A549 treated with GW870086 at 1 μM for 4 hours (cell line): ENCODE data around the gene DEAF1. TPM values are rescaled to one million over a fixed set of nuclear protein-coding genes. Genes with fewer than 3 reads are reported as not detected.

ENCODE experiments used
- total RNA-seq: library from RNA; stranded (reverse); fragments of 200-300 nt; extraction: Qiagen RNA extraction; gene quantifications from 5 replicates; pipeline ENCODE4 v1.2.3, GENCODE V29; 2022; ENCODE audit warnings: low read depth

The DEAF1 gene
- total RNA-seq, result 26.1 to 38.9 TPM (median 32.1 TPM) in 5 replicates

GRCh38 chr11:694563-695287, at the start of gene DEAF1:
Gene DEAF1, minus strand, starts transcription at chr11:695222. Its CDS starts 175 bp downstream, at chr11:695047.

DNA sequence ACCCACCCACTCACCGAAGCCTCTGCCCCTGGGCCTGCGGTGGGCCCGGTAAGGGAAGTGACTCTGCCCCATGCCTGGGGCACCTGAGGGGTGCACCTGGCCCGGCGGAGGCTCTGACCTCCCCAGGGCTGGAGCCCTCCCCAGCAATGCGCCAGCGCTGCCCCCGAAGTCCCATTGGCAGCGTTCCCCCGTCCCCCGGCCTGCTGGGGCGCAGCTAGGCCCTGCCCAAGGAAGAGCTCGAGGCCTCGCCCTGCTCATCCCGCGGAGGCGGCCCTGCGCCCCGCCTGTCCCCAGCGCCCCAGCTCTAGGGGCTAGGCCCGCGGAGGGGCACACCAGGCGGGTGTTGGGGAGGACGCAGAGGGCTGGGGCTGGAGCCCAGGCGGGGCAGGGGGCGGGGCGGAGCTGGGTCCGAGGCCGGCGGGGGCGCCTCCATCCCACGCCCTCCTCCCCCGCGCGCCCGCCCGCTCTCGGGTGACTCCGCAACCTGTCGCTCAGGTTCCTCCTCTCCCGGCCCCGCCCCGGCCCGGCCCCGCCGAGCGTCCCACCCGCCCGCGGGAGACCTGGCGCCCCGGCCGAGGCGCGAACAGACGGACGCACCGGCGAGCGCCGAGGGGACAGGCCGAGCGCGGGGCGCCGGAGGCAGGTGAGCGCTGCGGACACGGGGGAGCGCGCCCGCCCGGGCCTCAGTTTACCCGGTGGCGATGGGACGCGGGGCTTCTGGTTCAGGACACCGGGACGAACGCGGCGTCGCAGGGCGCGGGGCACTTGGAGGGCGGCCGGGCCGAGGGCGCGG, 10.8 kb upstream of the DEAF1 start, which contains the start of gene EPS8L2:
Gene EPS8L2 (plus strand): TSS at position 586 of the 793 bp plus-strand sequence. CDS start 3,177 bp downstream, outside the sequence.

GRCh38 chr11:695538-696248, 671 bp upstream of the DEAF1 start, which contains the start of gene TMEM80:
Gene TMEM80, plus strand, starts transcription at chr11:695816. Its CDS starts 12 bp downstream, at chr11:695828.

DNA sequence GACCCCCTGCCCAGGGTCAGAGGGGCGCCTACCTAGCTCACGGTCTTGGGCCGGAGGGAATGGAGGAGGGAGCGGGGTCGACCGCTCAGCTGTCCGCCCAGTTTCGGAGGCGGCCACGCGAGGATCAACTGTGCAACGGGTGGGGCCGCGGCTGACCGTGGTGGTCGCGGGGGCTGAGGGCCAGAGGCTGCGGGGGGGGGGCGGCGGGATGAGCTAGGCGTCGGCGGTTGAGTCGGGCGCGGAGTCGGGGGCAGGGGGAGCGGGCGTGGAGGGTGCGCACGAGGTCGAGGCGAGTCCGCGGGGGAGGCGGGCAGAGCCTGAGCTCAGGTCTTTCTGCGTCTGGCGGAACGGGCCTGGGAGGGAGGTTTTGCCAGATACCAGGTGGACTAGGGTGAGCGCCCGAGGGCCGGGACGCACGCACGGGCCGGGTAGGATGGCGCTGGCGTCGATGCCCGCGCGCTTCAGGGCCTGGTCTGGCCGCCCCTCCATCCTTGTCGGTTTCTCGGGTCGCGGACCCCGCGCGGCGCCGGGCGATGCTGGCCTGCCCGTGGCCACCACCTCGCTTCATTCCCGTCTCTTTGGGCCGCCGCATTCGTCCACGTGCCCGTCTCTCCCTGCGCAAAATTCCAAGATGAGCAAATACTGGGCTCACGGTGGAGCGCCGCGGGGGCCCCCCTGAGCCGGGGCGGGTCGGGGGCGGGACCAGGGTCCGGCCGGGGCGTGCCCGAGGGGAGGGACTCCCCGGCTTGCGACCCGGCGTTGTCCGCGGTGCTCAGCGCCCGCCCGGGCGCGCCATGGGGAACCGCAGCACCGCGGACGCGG, 58.3 kb downstream of the DEAF1 start, which contains the start of gene DRD4:
Gene DRD4 (plus strand): TSS at position 759 of the 822 bp plus-strand sequence. CDS start 36 bp downstream, at position 795.

DNA sequence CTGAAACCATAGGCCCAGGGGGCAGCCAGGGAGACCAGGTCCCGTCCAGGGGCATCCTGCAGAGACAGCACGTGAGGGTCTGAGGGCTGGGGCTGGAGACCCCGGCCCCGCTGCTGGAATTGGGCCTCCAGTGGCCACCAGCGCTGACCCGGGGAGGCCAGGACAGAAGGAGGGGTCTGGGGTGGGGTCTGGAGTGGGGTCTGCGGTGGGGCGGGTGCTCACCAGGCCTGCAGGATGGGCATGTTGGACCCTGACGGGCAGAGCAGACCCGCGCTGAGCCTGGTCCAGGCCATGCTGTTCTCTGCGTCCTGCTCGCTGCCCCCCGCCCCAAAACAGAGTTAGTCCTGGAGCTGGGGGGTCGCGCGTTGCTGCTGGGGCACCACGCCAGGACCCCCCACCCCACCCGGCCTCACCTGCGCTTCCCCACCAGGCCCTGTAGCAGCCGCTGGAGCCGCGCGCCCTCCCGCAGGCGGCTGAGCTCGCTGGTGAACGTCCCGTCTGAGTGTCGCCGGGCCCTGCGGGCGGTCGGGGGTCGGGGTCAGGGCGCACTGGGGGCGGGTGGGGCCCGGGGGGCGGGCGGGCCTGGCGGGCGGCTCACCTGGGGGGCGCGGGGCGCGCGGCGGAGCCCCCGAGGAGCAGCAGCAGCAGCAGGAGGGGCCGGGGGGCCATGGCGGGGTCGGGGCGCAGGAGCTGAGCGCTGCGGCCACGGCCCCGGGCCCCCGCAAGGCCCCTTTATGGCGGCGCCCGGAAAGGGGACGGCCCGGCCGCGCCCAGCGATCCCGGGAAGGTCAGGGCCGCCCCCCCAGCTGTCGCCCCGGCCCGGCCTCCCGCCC, 68.3 kb downstream of the DEAF1 start, which contains the start of gene SCT:
Gene SCT (minus strand): TSS at position 707 of the 833 bp plus-strand sequence. CDS start 38 bp downstream, at position 669.

DNA sequence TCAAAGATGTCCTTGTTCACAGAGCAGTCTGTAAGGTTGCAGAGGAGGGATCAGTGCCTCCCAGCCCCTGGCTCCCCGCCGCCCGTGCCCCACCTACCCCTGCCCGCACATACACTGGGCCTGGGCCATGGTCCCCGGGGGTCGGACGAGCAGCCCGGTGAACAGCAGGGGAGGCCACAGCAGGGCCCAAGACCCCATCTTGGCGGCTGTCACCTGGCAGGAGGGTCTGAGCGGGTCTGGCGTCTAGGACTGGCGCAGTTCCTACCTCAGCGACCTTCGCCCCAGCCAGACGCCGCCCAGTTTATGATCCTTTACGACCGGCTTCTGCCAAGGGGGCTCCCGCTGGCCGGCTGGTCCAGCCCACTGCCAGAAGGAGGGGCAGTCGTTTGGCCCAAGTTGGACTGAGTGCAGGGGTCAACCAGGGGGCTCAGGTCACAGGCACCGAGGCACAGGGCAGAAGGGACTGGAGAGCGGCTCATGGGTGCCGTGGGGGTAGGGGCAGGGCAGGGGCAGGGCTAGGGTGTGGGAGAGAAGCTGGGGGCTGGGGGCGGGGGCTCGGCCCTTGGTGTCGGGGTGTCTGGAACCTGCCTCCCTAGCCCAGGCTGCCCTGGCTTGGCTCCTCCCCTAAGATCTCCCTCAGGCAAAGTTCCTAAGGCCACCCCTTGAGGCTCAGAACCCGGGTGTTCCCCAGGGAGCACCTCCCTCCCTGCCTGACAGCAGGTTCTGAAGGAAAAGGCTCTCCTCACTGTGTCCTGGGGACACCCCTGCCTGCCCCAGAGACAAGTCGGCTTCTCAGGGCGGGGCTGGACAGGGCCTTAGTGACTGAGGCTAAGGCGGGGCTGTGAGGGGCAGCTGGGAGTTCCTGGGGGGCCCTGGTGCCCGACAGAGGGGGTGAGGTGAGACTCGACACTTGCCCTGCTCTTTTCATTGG, 70.1 kb downstream of the DEAF1 start, which contains the start of gene CDHR5:
Gene CDHR5 (minus strand): TSS at position 251 of the 931 bp plus-strand sequence. CDS start 53 bp downstream, at position 198.

DNA sequence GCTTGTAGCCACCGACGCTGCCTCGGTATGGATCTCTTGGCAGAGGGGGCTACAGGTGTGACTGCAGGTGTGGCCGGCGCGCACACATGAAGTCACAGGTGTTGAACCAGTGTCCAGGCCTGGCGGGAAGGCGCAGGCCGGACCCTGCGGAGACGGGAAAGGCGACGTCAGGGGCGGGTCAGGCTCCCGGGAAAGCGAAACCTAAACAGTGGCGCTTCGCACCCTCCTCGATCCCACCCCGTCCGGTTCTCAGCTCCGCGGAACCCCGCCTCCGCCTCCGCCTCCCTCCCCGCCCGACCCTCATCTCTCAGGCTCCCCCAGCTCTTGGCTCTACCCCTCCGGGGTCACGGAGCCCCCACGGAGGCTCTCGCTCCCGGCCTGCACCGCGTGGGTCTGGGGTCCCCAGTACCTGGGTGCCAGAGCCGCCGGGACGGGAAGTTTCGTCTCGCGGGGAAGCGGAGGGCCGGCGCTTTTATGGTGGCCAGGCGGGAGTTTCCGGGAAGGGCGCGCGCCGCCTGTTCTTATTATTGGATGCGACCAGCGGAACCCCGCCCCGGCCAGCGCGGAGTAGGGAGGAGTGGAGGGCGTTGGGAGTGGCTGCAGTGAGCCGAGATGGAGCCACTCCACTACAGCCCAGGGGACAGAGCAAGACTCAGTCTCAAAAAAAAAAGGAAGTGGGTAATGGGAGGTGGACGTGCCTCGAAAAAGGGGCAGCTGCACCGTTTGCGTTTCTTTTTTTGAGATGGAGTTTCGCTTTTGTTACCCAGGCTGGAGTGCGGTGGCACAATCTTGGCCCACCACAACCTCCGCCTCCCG, 79.3 kb downstream of the DEAF1 start, which contains the start of gene IRF7:
Gene IRF7 (minus strand): TSS at position 447 of the 816 bp plus-strand sequence. CDS start 586 bp downstream, outside the sequence.

Other genes with a start within 250 kb of the DEAF1 start
- gene PTDSS2, start 244.9 kb downstream of the DEAF1 start, total RNA-seq, result 33.8 to 46.7 TPM (median 44.8 TPM) in 5 replicates
- gene RNH1, start 188.0 kb downstream of the DEAF1 start, total RNA-seq, result 134 to 192 TPM (median 169 TPM) in 5 replicates
- gene HRAS, start 159.6 kb downstream of the DEAF1 start, total RNA-seq, result 108 to 168 TPM (median 150 TPM) in 5 replicates
- gene LRRC56, start 157.7 kb downstream of the DEAF1 start, total RNA-seq, result 0.54 to 0.97 TPM (median 0.77 TPM) in 5 replicates
- 1.9 to 3.0 TPM (median 2.3 TPM) in 5 replicates for gene LMNTD2, start 134.5 kb downstream of the DEAF1 start, total RNA-seq
- gene RASSF7, start 134.3 kb downstream of the DEAF1 start, total RNA-seq, result 45.1 to 53.1 TPM (median 51.9 TPM) in 5 replicates
- 29.5 to 38.7 TPM (median 35.4 TPM) in 5 replicates for gene PHRF1, start 118.8 kb downstream of the DEAF1 start, total RNA-seq
- 5.8 to 8.1 TPM (median 5.9 TPM) in 5 replicates for gene IRF7, start 79.3 kb downstream of the DEAF1 start, total RNA-seq
- 0.08 to 0.14 TPM (median 0.09 TPM) in 3 of 5 replicates, not detected in the others for gene CDHR5, start 70.3 kb downstream of the DEAF1 start, total RNA-seq
- not detected in 5 replicates for gene SCT, start 68.0 kb downstream of the DEAF1 start, total RNA-seq
- gene DRD4, start 58.0 kb downstream of the DEAF1 start, total RNA-seq, result 0.10 to 0.41 TPM (median 0.24 TPM) in 5 replicates
- 8.4 to 10.4 TPM (median 10.0 TPM) in 5 replicates for gene TMEM80, start 594 bp upstream of the DEAF1 start, total RNA-seq
- 76.9 to 131 TPM (median 114 TPM) in 5 replicates for gene EPS8L2, start 11.0 kb upstream of the DEAF1 start, total RNA-seq
- 394 to 439 TPM (median 414 TPM) in 5 replicates for gene TALDO1, start 52.2 kb upstream of the DEAF1 start, total RNA-seq
- 36.6 to 48.9 TPM (median 44.7 TPM) in 5 replicates for gene GATD1, start 82.3 kb upstream of the DEAF1 start, total RNA-seq
- gene CEND1, start 94.9 kb upstream of the DEAF1 start, total RNA-seq, result 1.2 to 2.7 TPM (median 1.9 TPM) in 5 replicates
- 21.8 to 34.9 TPM (median 34.1 TPM) in 5 replicates for gene SLC25A22, start 103.1 kb upstream of the DEAF1 start, total RNA-seq
- gene PIDD1, start 110.0 kb upstream of the DEAF1 start, total RNA-seq, result 8.6 to 14.2 TPM (median 13.8 TPM) in 5 replicates
- 1,669 to 2,765 TPM (median 2,317 TPM) in 5 replicates for gene RPLP2, start 114.7 kb upstream of the DEAF1 start, total RNA-seq
- gene PNPLA2, start 123.7 kb upstream of the DEAF1 start, total RNA-seq, result 36.8 to 63.3 TPM (median 53.7 TPM) in 5 replicates
- 5.0 to 6.2 TPM (median 5.5 TPM) in 5 replicates for gene CRACR2B, start 132.7 kb upstream of the DEAF1 start, total RNA-seq
- gene CD151, start 137.7 kb upstream of the DEAF1 start, total RNA-seq, result 811 to 833 TPM (median 824 TPM) in 5 replicates
- gene POLR2L, start 147.3 kb upstream of the DEAF1 start, total RNA-seq, result 586 to 744 TPM (median 634 TPM) in 5 replicates
- gene TSPAN4, start 147.6 kb upstream of the DEAF1 start, total RNA-seq, result 133 to 197 TPM (median 190 TPM) in 5 replicates
- gene CHID1, start 215.6 kb upstream of the DEAF1 start, total RNA-seq, result 71.0 to 80.8 TPM (median 73.7 TPM) in 5 replicates
- 33.0 to 41.4 TPM (median 36.8 TPM) in 5 replicates for gene AP2A2, start 230.6 kb upstream of the DEAF1 start, total RNA-seq